Heart left ventricle (tissue), 13 donors: ENCODE results near the gene ISY1.

Experiments
- POLR2A ChIP-seq, 2 donors: fragments of 450-650 bp; IDR thresholded peaks; one replicate each; pipeline ENCODE4 v1.6.1; 2017; ENCODE audit warnings: antibody characterized with exemption in 2 of 2, mild to moderate bottlenecking in 2 of 2, moderate library complexity in 2 of 2
- TF ChIP-seq, protein P1 (sequence below), 12 donors: fragments of 200-600 bp; sonication (generic) in 4 of 12; IDR thresholded peaks; one replicate each; pipeline versions ENCODE4 v1.5.0 to v1.8.0; 2018 to 2022; ENCODE audit warnings: antibody characterized with exemption in 12 of 12, mild to moderate bottlenecking in 5 of 12
- donor health status: ischemic (EF 13 %, LVEDD 7.1; RV severe dilation, severe dysfunction).
- donor health status: DM: no; HTN: yes; CAD: no.
- donor health status: DM: no; HTN: no; CAD: no.
- donor health status: ischemic (EF 25% LVEDD 6.9; RV normal size, moderate dysfunction).
- donor health status: ischemic (EF 25% LVEDD 5.7; RV mildly dilated, moderate dysfunction).
- donor health status: ischemic (EF 35%, LVEDD 5.7; RV mildly dilated, moderate dysfunction).
- donor health status: nonischemic (EF 11% LVEDD 7.7; RV severe dilation, severe dysfunction).
- donor health status: DM: yes; HTN: yes; CAD: no.
- donor health status: PGD.
- donor health status: ischemic (EF 29% LVEDD 5.4; RV normal size, mild dysfunction).
- donor health status: nonischemic (EF 23%, LVEDD 6.1; RV moderate dilation, normal function).

DNA sequence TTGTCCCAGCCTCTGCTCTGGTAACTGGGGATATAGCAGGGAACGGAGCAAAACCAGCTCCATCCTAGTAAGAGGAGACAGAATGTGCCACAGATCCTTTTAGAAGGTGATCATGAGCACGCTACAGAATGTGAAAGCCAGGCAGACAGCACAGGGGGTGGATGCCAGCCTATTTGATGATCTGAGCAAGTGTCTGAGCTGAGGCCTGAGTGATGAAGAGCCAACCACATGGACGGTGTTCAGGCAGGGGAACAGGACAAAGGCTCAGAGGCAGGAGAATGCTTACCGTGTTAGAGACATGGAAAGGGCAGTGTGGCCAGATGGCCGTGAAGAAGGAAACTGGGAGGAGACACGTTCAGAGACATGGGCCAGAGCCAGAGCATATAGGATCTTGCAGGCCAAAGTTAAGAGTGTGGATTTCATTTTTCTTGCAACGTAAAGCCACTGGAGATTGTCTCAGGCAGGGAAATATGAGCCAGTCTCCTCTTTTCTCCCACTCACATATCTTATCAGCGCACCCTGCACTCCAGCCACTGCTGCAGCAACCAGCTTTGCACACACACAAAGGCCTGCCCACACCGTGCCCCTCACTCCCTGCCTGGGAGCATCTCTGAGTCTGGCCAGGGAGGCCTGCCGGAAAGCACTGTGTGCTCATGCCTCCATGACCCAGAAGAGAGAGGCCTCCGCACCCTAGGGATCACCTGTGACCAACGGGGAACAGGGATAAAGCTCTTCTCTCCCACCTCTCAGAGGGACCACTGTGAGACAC is 59.3 kb downstream of the ISY1 start:
- TF ChIP-seq, protein P1, sequence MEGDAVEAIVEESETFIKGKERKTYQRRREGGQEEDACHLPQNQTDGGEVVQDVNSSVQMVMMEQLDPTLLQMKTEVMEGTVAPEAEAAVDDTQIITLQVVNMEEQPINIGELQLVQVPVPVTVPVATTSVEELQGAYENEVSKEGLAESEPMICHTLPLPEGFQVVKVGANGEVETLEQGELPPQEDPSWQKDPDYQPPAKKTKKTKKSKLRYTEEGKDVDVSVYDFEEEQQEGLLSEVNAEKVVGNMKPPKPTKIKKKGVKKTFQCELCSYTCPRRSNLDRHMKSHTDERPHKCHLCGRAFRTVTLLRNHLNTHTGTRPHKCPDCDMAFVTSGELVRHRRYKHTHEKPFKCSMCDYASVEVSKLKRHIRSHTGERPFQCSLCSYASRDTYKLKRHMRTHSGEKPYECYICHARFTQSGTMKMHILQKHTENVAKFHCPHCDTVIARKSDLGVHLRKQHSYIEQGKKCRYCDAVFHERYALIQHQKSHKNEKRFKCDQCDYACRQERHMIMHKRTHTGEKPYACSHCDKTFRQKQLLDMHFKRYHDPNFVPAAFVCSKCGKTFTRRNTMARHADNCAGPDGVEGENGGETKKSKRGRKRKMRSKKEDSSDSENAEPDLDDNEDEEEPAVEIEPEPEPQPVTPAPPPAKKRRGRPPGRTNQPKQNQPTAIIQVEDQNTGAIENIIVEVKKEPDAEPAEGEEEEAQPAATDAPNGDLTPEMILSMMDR (IDR thresholded peaks at IDR 0.05): no peak
- no peak for TF ChIP-seq POLR2A (IDR thresholded peaks at IDR 0.05)
